HEK293 (cell line): Measurements from ENCODE around the gene CPTP.

Source experiments
- ATF2 ChIP-seq: fragments of 450-650 bp; formaldehyde crosslinking; IDR thresholded peaks from 2 replicates; pipeline ENCODE4 v1.5.1; 2016; ENCODE audit warnings: missing biosample characterization, missing genetic modification characterization, low read depth
- BCL11A ChIP-seq: fragments of 450-650 bp; formaldehyde crosslinking; IDR thresholded peaks from 2 replicates; pipeline ENCODE4 v1.5.1; 2016; ENCODE audit warnings: low read depth, missing biosample characterization, missing genetic modification characterization
- CTCF ChIP-seq: fragments of 450-650 bp; formaldehyde crosslinking; IDR thresholded peaks from 2 replicates; pipeline ENCODE4 v1.5.1; 2016; ENCODE audit warnings: missing biosample characterization, missing genetic modification characterization
- ZNF138 ChIP-seq: fragments of 450-650 bp; formaldehyde crosslinking; IDR thresholded peaks from 2 replicates; pipeline ENCODE4 v1.5.1; 2016; ENCODE audit warnings: missing biosample characterization, missing genetic modification characterization, borderline replicate concordance
- ZNF184 ChIP-seq: fragments of 450-650 bp; IDR thresholded peaks from 2 replicates; pipeline ENCODE4 v1.5.1; 2018; ENCODE audit warnings: missing biosample characterization, mild to moderate bottlenecking, missing genetic modification characterization
- ZNF202 ChIP-seq: fragments of 450-650 bp; formaldehyde crosslinking; IDR thresholded peaks from 2 replicates; pipeline ENCODE4 v1.5.1; 2016; ENCODE audit warnings: missing biosample characterization, missing genetic modification characterization, borderline replicate concordance
- ZNF280C ChIP-seq: fragments of 450-650 bp; formaldehyde crosslinking; IDR thresholded peaks from 2 replicates; pipeline ENCODE4 v1.5.1; 2016; ENCODE audit warnings: missing biosample characterization, missing genetic modification characterization
- ZNF48 ChIP-seq: fragments of 450-650 bp; formaldehyde crosslinking; IDR thresholded peaks from 2 replicates; pipeline ENCODE4 v1.5.1; 2016; ENCODE audit warnings: missing biosample characterization, missing genetic modification characterization
- ZNF571 ChIP-seq: fragments of 450-650 bp; formaldehyde crosslinking; IDR thresholded peaks from 2 replicates; pipeline ENCODE4 v1.5.0; 2017; ENCODE audit warnings: missing biosample characterization, missing genetic modification characterization
- ZNF624 ChIP-seq: fragments of 450-650 bp; formaldehyde crosslinking; IDR thresholded peaks from 2 replicates; pipeline ENCODE4 v1.5.1; 2017; ENCODE audit warnings: missing biosample characterization, missing genetic modification characterization

- TF ChIP-seq ZNF280C (no peak), ZNF48 (tag by site-specific recombination) (no peak), ZNF138 (tag by site-specific recombination) (no peak), BCL11A (tag by site-specific recombination) (no peak), ZNF184 (tag by site-specific recombination) (no peak), ZNF571 (tag by site-specific recombination) (no peak), CTCF (tag by site-specific recombination) (no peak), ATF2 (no peak), ZNF202 (tag by site-specific recombination) (no peak), ZNF624 (no peak)
Observed at GRCh38 chr1:1314678-1315335, 9.8 kb upstream of the CPTP start.
